Inflammatory macrophage (primary cell): ENCODE data around the gene TTC22.

Experiments used
- DNase-seq, 2 donors: peaks; one replicate each; pipeline ENCODE4 v3.0.0-alpha.2; 2020 to 2022

The TTC22 gene

DNA sequence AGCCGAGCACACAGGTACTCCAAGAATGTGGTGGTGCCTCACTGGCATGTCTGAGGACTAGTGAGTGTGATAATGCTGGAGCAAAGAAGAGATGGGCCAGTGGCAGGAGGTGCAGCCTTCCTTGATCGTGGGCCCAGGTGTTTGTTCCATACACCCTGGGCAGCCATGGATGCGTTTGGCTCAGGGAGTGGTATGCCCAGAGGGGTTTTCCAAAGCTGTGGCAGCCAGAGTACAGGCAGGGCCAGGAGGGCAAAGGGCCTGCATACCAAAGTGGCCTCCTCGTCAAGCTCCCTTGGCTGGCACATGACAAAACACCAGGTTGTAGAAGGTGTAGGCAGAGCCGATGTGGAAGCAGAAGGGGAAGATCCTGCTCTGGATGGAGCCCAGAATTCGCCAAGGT, 55.8 kb downstream of the TTC22 start:
- no peak for DNase-seq

- DNase-seq: no peak
Observed at GRCh38 chr1:54744696-54745095, 56.4 kb downstream of the TTC22 start.

DNA sequence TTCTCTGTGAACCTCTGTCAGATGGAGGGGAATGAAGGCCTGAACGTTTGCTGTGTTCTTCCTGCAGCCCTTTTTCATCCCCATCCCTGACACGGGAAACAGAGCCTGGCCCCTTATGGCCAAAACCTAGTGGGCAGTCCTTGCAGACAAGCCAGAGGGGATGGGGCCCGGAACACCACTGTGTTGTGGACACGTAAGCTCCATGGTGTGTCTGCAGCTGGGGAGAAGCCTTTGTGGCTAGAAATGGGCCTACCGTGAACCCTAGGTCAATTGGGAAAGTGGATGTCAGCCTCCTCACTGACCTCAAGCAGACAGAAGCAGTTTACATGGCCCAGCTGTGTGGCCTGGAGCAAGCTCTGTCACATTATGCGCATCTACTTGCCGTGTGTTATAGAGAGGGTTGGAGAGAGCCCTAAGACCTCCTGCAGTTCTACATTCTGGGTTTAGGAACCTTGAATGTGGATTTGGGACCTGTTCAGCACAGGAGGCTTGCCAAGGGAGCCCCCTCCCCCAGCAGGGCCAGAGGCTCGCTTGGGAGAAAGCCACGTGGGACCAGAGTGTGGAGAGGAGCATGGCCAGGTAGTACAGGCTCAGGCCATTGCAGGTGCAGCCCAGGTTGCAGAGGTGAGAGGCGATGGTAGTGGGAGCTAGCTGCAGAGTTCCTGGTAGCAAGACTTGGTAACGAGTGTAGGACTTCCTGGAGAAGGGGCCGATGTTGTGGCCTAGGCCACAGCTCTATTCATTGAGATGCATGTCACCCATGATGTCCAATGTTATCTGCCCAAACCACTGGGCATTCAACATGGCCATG, 57.5 kb downstream of the TTC22 start:
- DNase-seq: no peak

- no peak for DNase-seq
Observed at GRCh38 chr1:54742282-54742681, 58.8 kb downstream of the TTC22 start.

DNA sequence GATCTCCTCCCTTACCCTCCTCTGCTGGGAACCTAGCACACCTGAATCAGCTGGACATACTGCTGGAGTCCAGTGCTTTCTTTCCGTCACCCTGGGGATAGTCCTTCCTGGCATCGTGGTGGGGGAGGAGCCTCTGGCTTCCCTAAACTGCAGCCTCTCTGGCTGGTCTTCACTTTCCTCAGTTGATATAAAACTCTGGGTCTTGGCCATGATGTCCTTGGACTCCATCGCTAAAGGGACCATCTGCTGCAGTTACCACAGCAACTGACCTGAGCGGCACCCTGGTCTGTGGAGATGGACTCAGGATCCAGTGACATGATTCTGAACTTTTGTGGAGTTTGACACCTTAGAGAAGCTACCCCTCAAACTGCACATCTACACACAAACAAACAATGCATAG, 59.6 kb downstream of the TTC22 start:
- DNase-seq: no peak

- DNase-seq: no peak
Observed at GRCh38 chr1:54738244-54738643, 62.9 kb downstream of the TTC22 start.

- DNase-seq: no peak
Observed at GRCh38 chr1:54736685-54737084, 64.4 kb downstream of the TTC22 start.
